Activated T-cell treated with anti-CD3 and anti-CD28 coated beads, Interleukin-2, amount 50 U/mL, for 24 hours (primary cell): ENCODE results near the gene APOBEC3H.
"Not testable (repeated sequence)": the region's sequence is repeated elsewhere in the genome, so short reads cannot be mapped to it uniquely, and the experiment has no call there.

Experiments
- DNase-seq: peaks from one replicate; pipeline ENCODE4 v3.0.0-alpha.2; 2020
- H3K27ac Mint-ChIP-seq: 2 replicates; pipeline ENCODE4 v1.8.0; 2020; ENCODE audit warnings: mild to moderate bottlenecking, mixed read lengths
- H3K27me3 Mint-ChIP-seq: 2 replicates; pipeline ENCODE4 v1.8.0; 2020; ENCODE audit warnings: mixed read lengths
- H3K36me3 Mint-ChIP-seq: 2 replicates; pipeline ENCODE4 v1.8.0; 2020; ENCODE audit warnings: low read depth, mixed read lengths
- H3K4me1 Mint-ChIP-seq: 2 replicates; pipeline ENCODE4 v1.8.0; 2020; ENCODE audit warnings: low read depth, mixed read lengths
- H3K4me3 Mint-ChIP-seq: 2 replicates; pipeline ENCODE4 v1.8.0; 2020; ENCODE audit warnings: mild to moderate bottlenecking, moderate library complexity, mixed read lengths
- H3K9me3 Mint-ChIP-seq: 2 replicates; pipeline ENCODE4 v1.8.0; 2020; ENCODE audit warnings: mixed read lengths

The APOBEC3H gene

DNA sequence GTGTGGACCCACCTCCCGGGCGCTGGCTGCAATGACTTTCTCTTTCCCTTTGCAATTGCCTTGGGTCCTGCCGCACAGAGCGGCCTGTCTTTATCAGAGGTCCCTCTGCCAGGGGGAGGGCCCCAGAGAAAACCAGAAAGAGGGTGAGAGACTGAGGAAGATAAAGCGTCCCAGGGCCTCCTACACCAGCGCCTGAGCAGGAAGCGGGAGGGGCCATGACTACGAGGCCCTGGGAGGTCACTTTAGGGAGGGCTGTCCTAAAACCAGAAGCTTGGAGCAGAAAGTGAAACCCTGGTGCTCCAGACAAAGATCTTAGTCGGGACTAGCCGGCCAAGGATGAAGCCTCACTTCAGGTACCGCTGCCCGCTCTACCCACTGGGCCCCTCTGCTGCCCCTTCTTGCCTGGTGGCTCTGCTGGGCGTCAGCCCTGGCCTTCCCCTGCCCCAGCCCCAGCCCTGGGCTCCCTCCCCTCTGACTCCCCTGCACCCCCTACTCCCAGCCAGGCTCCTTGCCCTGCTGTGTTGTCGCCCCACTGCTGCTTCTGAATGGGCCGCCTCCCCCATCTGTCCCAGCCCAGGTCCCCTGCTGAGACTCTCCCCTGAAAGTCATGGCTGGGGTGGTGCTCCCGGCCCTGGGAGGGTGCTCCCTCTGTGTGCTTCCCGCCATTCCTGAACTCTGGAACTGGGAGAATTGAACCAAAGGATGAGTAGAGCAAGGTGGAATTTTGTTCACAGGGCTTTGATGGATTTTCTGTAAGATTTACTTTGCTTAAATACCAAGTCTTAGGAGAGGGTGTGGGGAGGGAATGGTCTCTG, 19.8 kb upstream of the APOBEC3H start, which contains the start of gene APOBEC3G:
Gene APOBEC3G (plus strand): TSS at position 250 of the 815 bp plus-strand sequence. CDS start 87 bp downstream, at position 337.
- Mint-ChIP-seq H3K4me3 (peak within 1 kb of the TSS; percentile 90), H3K36me3 (peaks cover 42% of the 10 kb centered on the region), H3K27ac (peak within 1 kb of the TSS; percentile 94), H3K4me1 (peaks cover 53% of the 10 kb centered on the region)
- DNase-seq = peak; percentile 76
- not testable (repeated sequence) for H3K27me3 Mint-ChIP-seq, H3K9me3 Mint-ChIP-seq

GRCh38 chr22:39077912-39078311, 19.1 kb upstream of the APOBEC3H start:
- not testable (repeated sequence) for H3K9me3 Mint-ChIP-seq, H3K27me3 Mint-ChIP-seq, DNase-seq
- peaks cover 55% of the 10 kb centered on the region for H3K4me1 Mint-ChIP-seq
- H3K36me3 Mint-ChIP-seq = peaks cover 47% of the 10 kb centered on the region
- H3K27ac Mint-ChIP-seq = peak overlapping the region; percentile 94
- peak overlapping the region; percentile 90 for H3K4me3 Mint-ChIP-seq

GRCh38 chr22:39078329-39078728, 18.7 kb upstream of the APOBEC3H start:
- Mint-ChIP-seq H3K27me3 (no peaks in the 10 kb centered on the region), H3K4me3 (peak overlapping the region; percentile 90), H3K27ac (peak overlapping the region; percentile 94), H3K4me1 (peaks cover 60% of the 10 kb centered on the region), H3K36me3 (peaks cover 51% of the 10 kb centered on the region), H3K9me3 (no peaks in the 10 kb centered on the region)
- no peak for DNase-seq

DNA sequence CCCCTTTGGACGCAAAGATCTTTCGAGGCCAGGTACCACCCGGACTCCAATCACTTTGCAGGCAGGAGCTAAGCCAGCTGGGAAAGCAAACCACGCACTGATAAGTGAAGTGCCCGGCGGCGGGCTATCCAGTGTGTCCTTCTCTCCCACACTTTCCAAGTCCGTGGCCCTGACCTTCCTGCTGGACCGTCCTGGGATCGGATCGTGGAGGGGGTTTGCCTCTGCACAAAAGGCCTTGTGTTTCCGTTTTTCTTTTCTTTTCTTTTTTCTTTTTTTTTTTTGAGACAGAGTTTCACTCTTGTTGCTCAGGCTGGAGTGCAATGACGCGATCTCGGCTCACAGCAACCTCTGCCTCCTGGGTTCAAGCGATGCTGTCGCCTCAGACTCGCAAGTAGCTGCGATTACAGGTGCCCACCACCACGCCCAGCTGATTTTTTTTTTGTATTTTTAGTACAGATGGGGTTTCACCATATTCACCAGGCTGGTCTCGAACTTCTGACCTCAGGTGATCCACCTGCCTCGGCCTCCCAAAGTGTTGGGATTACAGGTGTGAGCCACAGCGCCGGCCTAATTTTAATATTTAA, 17.9 kb upstream of the APOBEC3H start:
- H3K36me3 Mint-ChIP-seq = peaks cover 54% of the 10 kb centered on the region
- H3K9me3 Mint-ChIP-seq, H3K27me3 Mint-ChIP-seq, DNase-seq: not testable (repeated sequence)
- H3K27ac Mint-ChIP-seq = peak overlapping the region; percentile 29
- peak overlapping the region; percentile 90 for H3K4me3 Mint-ChIP-seq
- H3K4me1 Mint-ChIP-seq = peaks cover 62% of the 10 kb centered on the region

- H3K4me1 Mint-ChIP-seq = peaks cover 62% of the 10 kb centered on the region
Observed at GRCh38 chr22:39080052-39080762, 16.8 kb upstream of the APOBEC3H start.

GRCh38 chr22:39081016-39081415, 16.0 kb upstream of the APOBEC3H start:
- H3K4me3 Mint-ChIP-seq = peak overlapping the region; percentile 24
- H3K4me1 Mint-ChIP-seq = peaks cover 62% of the 10 kb centered on the region
- H3K27me3 Mint-ChIP-seq = no peaks in the 10 kb centered on the region
- peaks cover 61% of the 10 kb centered on the region for H3K36me3 Mint-ChIP-seq
- DNase-seq = no peak
- H3K9me3 Mint-ChIP-seq = no peaks in the 10 kb centered on the region
- H3K27ac Mint-ChIP-seq = peak overlapping the region; percentile 73

More at GRCh38 chr22:39080052-39080762, 16.8 kb upstream of the APOBEC3H start:
- Mint-ChIP-seq H3K9me3 (no peaks in the 10 kb centered on the region), H3K27me3 (no peaks in the 10 kb centered on the region), H3K27ac (peak overlapping the region; percentile 72), H3K36me3 (peaks cover 57% of the 10 kb centered on the region), H3K4me3 (peak overlapping the region; percentile 7)
- no peak for DNase-seq

- no peaks in the 10 kb centered on the region for H3K9me3 Mint-ChIP-seq
- peaks cover 67% of the 10 kb centered on the region for H3K36me3 Mint-ChIP-seq
- DNase-seq = no peak
- no peak overlapping the region for H3K4me3 Mint-ChIP-seq
- H3K4me1 Mint-ChIP-seq = peaks cover 62% of the 10 kb centered on the region
- H3K27ac Mint-ChIP-seq = peak overlapping the region; percentile 73
- no peaks in the 10 kb centered on the region for H3K27me3 Mint-ChIP-seq
Observed at GRCh38 chr22:39081598-39081997, 15.4 kb upstream of the APOBEC3H start.

DNA sequence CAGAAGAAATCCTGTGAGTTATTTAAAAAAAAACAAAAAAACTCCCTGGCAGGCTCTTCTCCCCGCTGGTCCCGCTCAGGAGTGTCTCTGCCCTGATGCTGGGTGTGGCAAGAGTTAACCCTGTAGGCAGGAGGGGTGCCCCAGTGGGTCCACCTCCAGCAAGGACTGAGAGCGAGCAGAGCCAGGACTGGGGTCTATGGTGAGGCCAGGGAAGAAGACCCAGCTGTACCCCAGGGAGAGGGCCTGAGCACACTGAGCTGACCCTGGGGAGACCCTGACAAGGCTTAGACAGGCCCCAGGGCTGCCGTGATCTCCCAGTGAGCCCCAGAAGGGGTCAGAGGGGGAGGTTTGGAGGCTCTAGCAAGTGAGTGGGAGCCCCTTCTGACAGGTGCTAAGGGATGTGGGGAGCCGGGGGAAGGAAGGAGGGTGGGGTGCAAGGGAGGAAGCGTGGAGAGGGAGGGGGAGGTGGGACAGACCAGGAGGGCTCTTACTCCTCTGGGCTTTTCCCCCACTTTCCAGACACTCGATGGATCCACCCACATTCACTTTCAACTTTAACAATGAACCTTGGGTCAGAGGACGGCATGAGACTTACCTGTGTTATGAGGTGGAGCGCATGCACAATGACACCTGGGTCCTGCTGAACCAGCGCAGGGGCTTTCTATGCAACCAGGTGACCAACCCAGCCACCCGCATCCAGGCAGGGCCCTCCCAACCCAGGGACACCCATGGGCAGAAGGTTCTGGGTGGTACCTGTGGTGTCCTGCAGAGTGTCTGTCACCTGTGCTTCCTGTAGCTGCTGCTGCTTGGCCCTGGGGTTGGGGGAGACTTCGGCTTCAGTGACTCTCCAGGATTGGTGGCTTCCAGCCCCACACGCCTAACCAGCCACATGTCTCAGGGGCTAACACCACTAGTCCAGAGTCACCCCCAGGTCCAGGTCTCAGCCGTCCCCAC, 13.6 kb upstream of the APOBEC3H start:
- no peak overlapping the region for H3K4me3 Mint-ChIP-seq
- H3K27me3 Mint-ChIP-seq = no peaks in the 10 kb centered on the region
- peaks cover 62% of the 10 kb centered on the region for H3K4me1 Mint-ChIP-seq
- H3K27ac Mint-ChIP-seq = peak overlapping the region; percentile 76
- peaks cover 58% of the 10 kb centered on the region for H3K36me3 Mint-ChIP-seq
- no peaks in the 10 kb centered on the region for H3K9me3 Mint-ChIP-seq
- no peak for DNase-seq

DNA sequence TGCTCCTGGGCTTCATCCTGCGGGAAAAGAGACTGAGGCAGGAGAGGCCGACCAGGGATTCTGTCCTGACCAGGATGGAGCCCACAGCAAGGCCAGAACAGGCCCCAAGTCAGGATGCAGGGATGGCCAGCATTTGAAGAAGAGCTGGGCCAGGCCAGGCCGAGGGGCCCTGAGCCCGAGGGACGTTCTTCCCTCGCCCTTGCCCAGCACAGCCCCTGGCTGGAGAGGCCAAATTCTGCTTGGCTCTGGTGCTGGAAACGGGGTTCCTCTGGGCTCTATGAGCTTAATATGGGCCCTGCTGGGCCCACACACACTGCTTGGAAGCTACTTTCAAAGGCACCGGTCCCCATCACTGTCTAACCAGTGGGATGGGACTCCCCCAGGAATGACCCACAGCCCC, 12.4 kb upstream of the APOBEC3H start:
- peaks cover 69% of the 10 kb centered on the region for H3K4me1 Mint-ChIP-seq
- H3K9me3 Mint-ChIP-seq = no peaks in the 10 kb centered on the region
- peaks cover 52% of the 10 kb centered on the region for H3K36me3 Mint-ChIP-seq
- no peak for DNase-seq
- H3K4me3 Mint-ChIP-seq = no peak overlapping the region
- H3K27ac Mint-ChIP-seq = no peak overlapping the region
- no peaks in the 10 kb centered on the region for H3K27me3 Mint-ChIP-seq

DNA sequence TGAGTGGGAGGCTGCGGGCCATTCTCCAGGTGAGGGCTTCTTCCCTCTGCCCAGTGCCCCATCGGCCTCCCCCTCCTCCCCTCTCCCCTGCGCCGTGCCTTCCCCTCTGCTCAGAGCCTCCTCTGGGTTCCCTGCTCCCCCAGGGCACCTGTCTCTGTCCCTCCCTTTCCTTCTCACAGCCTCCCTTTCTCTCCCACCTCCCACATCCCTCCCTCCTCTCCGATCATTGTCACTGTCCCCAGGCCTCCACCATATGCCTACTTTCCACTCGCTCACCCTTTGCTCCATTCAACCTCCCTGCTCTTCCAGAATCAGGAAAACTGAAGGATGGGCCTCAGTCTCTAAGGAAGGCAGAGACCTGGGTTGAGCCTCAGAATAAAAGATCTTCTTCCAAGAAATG, 9.9 kb upstream of the APOBEC3H start:
- peaks cover 72% of the 10 kb centered on the region for H3K4me1 Mint-ChIP-seq
- H3K27ac Mint-ChIP-seq = peak overlapping the region; percentile 64
- no peak for DNase-seq
- no peaks in the 10 kb centered on the region for H3K9me3 Mint-ChIP-seq
- H3K27me3 Mint-ChIP-seq = no peaks in the 10 kb centered on the region
- H3K4me3 Mint-ChIP-seq = no peak overlapping the region
- peaks cover 30% of the 10 kb centered on the region for H3K36me3 Mint-ChIP-seq

- H3K9me3 Mint-ChIP-seq = no peaks in the 10 kb centered on the region
- H3K27ac Mint-ChIP-seq = peak overlapping the region; percentile 81
- no peaks in the 10 kb centered on the region for H3K27me3 Mint-ChIP-seq
- peaks cover 76% of the 10 kb centered on the region for H3K4me1 Mint-ChIP-seq
- H3K4me3 Mint-ChIP-seq = no peak overlapping the region
- H3K36me3 Mint-ChIP-seq = peaks cover 22% of the 10 kb centered on the region
- DNase-seq = no peak
Observed at GRCh38 chr22:39087881-39088684, 9.0 kb upstream of the APOBEC3H start.

- Mint-ChIP-seq H3K27ac (peak overlapping the region; percentile 42), H3K27me3 (no peaks in the 10 kb centered on the region)
Observed at GRCh38 chr22:39088685-39089032, 8.4 kb upstream of the APOBEC3H start.

GRCh38 chr22:39089928-39090327, 7.1 kb upstream of the APOBEC3H start:
- Mint-ChIP-seq H3K4me3 (peak overlapping the region; percentile 52), H3K36me3 (peaks cover 15% of the 10 kb centered on the region), H3K4me1 (peaks cover 78% of the 10 kb centered on the region), H3K9me3 (no peaks in the 10 kb centered on the region), H3K27ac (peak overlapping the region; percentile 95), H3K27me3 (no peaks in the 10 kb centered on the region)
- DNase-seq = no peak

More at GRCh38 chr22:39088685-39089032, 8.4 kb upstream of the APOBEC3H start:
- H3K9me3 Mint-ChIP-seq = no peaks in the 10 kb centered on the region
- DNase-seq = no peak
- H3K4me3 Mint-ChIP-seq = no peak overlapping the region
- H3K36me3 Mint-ChIP-seq = peaks cover 19% of the 10 kb centered on the region
- H3K4me1 Mint-ChIP-seq = peaks cover 73% of the 10 kb centered on the region
